NCI-H2107 treated with DMSO at 0.1 percent for 48 hours (cell line): Measurements from ENCODE around the gene GHDC.
A peak's percentile ranks its signal among the peaks of the same experiment; 100 is the strongest.
"Not testable (repeated sequence)": the region's sequence is repeated elsewhere in the genome, so short reads cannot be mapped to it uniquely, and the experiment has no call there.

Experiments used
- DNase-seq: peaks from one replicate; lab custom pipeline; 2025; ENCODE audit not compliant: unreplicated experiment; lab: John Stamatoyannopoulos, UW

GHDC gene

GRCh38 chr17:42203354-42203753 is 9.1 kb upstream of the GHDC start:
- no peak for DNase-seq

- no peak for DNase-seq
Measured at GRCh38 chr17:42202696-42203095, 8.4 kb upstream of the GHDC start.

- no peak for DNase-seq
Measured at GRCh38 chr17:42202159-42202558, 7.9 kb upstream of the GHDC start.

GRCh38 chr17:42201458-42201772 is 7.1 kb upstream of the GHDC start:
- DNase-seq: no peak

- DNase-seq: no peak
Measured at GRCh38 chr17:42200706-42201457, 6.6 kb upstream of the GHDC start.

DNA sequence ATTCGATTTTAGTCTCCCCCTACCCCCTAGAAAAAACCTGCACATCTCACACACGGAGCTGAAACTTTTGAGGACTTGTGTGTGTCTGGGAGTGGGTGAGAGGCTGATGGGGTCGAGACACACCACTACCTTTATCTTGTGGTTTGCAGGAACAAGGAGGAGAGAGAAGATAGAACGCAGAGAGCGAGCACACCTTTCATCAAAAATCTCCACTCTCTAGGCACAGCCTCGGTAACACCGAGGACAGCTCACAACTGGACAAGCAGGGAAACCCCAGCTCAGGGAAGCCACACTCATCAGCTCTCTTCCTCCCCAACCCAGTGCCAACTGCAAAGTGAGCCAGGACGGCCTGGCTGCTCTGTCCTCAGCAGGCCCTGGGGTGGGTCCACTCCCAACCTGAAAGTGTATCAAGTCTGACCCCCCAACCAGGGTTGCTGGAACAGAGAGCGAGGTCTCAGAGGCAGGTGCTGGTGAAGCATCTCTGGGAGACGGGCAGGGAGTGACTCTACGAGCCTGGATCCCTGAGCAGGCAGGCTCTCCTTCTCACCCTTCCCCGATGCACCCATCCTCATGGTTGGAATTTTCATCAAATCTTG is 5.2 kb upstream of the GHDC start:
- DNase-seq: no peak

GRCh38 chr17:42198897-42199296 is 4.6 kb upstream of the GHDC start:
- DNase-seq: no peak

DNA sequence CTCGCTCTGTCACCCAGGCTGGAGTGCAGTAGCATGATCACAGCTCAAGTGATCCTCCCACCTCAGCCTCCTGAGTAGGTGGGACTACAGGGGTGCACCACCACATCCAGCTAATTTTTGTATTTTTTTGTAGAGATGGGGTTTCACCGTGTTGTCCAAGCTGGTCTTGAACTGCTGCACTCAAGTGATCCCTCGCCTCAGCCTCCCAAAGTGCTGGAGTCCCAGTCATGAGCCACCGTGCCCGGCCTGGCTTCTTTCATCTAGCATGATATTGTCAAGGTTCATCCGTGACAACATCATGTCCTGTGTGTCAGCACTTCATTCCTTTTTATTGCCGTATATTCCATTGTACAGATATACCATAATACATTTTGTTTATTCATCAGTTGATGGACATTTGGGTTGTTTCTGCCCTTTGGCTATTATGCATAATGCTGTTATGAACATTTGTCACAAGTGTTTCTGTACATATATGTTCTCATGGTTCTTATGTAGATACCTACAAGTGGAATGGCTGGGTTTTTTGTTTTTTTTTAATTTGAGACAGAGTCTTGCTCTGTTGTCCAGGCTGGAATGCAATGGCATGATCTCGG is 3.4 kb upstream of the GHDC start:
- no peak for DNase-seq

DNA sequence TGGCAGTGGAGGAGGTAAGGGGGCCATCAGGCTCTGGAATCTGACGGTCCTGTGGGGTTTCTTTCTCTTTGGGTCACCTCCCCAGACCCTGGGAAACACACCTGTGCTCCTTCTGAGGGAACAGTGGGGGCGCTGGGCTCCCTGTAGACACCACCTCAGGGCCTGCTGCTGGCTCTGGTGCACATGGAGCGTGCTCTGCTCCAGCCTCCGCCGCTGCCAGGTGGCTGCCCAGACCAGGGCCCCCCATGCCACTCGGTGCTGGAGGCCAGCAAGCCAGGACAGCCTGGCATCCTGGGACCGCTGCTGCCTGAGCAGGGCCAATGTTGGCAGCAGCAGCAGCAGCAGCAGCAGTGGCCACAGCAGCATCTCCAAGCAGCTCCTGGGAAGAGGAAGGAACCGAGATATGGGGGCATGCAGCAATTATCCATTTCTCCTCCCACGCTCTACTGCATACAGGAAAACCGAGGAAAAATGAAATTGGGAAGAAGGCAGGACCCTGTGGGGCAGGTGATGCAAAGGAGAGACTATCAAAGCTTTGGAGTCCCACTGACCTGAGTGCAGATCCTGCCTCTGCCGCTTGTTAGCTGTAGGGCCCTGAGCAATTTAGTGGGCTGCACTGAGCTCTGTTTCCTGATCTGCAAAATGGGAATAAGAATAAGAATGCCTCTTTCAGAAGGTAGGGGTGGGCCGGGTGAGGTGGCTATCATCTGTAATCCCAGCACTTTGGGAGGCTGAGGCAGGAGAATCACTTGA is 902 bp downstream of the GHDC start:
- DNase-seq: no peak

- DNase-seq: no peak
Measured at GRCh38 chr17:42192189-42193126, 1.8 kb downstream of the GHDC start.

DNA sequence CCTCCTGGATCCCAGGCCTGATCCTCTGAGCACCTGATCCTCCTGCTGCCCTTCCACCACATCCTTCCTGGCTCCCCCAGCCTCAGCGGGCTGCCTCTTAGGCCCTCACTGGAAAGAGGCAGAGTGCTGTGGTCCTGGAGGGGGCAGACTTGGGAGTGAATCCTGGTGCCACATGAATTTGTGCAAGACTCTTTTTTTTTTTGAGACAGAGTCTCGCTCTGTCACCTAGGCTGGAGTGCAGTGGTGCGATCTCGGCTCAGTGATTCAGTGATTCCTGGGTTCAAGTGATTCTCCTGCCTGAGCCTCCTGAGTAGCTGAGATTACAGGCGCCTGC is 3.1 kb downstream of the GHDC start:
- no peak for DNase-seq

DNA sequence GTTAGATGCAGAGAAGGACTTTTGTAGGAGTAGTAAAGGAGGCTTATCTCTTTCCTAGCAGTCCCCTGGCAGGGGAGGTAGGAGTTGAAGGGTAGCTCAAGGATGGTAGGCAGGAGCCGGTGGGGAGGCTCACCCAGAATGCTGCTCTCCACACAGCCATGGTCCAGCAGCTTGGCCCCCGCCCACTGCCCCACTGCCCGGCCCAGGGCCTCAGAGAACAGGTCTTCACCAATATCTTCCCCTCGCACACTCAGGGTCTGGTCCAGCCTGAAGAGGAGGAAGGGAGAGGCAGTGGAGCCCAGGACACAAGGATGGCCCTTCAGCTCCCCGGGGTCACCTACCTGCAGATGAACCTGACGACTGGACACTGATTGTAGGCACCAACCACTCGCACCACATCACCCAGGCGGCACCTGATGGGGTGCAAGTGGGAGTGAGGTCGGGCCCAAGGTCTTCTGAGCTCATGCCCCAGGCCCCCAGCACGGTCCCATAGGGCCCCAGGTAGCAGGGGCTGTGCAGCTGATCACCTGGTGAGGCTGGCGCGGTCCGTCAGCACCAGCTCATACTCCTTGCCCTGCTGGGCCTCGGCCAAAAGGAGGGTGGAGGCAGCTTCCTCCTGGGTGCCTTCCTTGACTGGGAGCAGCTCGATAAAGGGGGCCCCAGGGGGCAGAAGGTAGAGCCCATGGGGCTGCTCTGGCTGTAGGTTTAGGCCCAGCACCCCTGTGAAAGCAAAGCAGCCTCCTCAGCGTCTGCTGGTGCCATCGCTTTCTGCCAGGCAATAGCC is 3.6 kb downstream of the GHDC start:
- no peak for DNase-seq

- no peak for DNase-seq
Measured at GRCh38 chr17:42189651-42189965, 4.7 kb downstream of the GHDC start.

DNA sequence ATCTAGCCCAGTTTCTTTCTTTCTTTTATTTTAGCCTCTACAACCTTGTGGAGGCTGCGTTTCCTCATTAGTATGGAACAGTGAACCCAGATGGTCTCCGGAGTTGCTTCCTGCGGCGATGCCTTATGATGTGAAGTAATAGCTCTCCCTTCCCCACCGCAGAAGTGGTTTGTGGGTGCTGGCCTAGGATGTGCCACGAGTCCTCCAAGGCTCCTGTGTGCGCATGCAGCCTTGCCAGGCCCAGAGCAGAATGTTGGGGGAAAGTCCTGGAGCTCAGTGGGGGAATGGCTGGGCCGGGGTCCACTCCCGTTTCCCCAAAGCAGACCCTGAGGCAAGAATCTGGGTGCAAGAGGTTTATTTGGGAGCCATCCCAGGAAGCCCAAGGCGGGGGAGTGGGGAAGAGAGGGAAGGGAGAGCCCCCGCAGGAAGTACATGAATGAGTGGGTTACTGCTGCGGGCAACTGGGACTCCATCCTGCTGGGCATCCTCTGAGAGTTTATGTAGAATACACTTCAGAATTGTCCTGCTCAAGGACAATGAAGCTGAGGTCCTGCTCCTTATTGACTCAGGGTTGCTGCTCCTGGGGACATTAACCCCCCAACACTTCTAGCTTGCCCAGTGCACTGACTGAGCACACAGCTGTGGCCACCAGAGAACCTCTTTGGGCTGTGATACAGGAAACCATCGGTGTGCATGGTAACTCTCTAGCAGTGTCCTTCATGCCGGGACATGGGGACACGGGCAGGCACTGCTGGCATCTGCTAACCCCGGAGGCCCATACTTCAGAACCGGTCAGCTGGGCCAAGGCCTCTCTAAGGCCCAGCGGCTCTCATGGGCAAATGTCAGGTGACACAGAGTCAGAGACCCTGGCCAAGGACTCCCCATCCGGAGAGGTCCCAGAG is 5.3 kb downstream of the GHDC start:
- no peak for DNase-seq

DNA sequence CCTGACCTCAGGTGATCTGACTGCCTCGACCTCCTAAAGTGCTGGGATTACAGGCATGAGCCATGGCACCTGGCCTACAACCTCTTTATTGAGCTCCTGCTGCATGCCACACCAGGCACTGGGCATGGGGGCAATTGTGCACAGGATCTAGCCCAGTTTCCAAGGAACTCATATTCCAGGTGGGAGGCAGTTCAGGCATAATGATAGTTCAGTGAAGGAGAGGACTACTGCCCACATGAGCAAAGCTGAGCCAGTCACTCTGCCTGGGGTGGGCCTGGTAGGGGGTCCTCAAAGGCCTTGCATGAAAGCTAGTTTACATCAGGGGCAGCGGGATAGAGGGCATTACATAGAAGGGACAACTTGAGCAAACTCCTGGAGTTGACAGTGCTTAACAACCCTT is 6.5 kb downstream of the GHDC start:
- no peak for DNase-seq

- not testable (repeated sequence) for DNase-seq
Measured at GRCh38 chr17:42186191-42186590, 8.1 kb downstream of the GHDC start.

DNA sequence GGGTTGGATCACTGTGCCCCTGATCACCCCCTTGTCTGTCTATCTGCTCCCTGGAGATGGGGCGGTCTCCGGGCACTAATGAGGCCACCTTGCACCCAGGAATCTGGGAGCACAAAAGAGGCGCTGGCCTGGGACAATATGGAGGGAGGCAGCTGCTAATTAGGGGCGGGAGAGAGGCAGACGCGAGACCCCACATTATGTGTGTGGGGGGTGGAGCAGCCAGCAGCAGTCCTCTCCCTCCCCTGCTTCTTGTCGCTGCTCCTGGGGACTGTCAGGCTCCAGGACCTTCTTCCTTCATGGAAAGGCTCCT is 8.7 kb downstream of the GHDC start:
- DNase-seq: no peak

DNA sequence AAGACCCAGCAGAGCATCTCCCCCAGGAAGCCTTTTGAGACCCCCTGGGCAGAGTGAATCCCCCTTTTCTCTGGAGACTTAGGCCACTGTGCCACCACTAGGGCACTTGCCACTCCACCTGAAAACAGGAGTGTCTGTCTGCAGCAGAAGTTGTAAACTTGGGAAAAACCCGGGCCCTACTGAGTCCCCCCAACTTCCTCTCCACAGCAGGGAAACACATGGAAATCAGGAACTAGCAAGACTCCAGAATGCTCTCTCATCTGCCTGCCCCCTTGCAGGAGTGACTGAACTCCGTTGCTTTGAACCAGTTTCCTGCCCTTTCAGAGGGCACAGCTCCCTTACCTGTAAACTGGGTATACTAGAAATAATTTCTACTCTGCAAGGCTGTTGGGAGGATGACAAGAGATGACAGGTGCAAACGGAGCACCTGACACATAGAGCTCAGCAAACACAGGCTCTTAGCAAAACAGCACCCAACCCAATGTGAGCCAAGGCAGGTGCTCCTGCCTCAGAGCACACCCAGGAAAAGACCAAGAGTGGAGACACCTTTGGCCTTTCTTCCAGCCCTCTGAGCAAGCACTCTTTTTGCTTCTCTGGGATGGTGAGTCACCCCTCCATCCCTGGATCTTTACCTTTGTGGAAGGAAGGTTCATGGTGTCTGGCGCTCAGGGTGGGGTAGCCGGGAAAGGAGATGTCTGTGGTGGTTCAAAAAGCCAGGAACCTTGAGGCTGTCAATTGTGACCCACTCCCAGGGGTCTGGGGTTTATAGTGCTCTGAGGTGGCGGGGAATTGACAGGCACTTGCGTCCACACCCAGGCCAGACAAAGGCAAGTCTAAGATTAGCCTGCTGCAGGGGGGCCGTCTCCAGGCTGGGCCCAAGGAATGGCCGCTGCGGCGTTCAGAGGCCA is 9.3 kb downstream of the GHDC start, which contains the start of gene HCRT:
TSS of gene HCRT (minus strand) at position 740 of the 908 bp plus-strand sequence. CDS start at position 653, 87 bp downstream.
- DNase-seq: peak; percentile 8
